ENCODE measurements around the gene DRICH1. TPM values are rescaled to one million over a fixed set of nuclear protein-coding genes. Genes with fewer than 3 reads are reported as not detected.

The DRICH1 gene
- total and polyA plus RNA-seq, 2 of the 13 experiments (the other 11 are each of a cell fraction or from before 2014, with no cell fraction given): 0.22 to 0.66 TPM

DNA sequence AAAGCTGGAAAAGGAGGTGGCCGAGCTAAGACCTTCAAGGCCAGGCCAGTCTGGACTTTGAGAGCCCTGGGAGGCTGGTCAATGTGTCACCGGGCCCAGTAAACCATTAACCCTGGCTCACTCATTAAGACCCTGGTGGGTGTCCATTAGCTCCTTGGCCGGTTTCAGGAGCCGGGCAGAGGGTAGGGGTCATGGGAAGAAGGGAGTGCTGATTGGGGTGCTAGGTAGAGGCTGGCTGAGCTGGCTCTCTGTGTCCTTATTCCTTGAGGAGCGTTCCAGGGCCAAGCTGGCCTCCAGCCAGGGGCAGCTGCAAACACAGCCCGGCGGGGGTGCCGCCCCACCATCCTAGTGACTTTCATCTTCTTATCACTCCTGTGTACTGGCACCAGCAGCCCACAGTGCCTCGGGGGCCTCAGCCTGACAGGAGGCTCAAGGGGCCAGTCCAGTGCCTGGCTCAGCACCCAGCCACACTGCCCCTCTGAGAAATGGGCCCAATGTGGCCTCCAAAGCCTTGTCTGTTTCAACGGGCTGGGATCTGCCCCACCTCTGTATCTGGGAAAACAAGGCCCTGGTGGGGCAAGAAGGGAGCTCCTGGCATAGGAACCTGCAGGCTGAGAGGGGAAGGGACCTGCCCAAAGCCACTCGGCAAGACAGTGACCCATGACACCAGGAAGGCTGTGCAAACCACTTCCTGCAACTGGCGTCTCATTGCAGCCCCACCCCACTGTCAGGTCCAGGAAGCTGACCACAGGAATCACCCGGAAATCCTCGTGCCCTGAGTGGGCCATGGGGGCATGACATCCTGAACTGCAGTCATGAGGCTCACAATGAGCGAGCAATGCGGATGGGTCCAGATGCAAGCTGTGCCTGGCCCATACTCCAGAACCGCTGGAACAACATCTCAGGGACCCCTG, 43.6 kb upstream of the DRICH1 start (continued):
- TF ChIP-seq ARID5B (CRISPR knock-in tag; IDR thresholded peaks at IDR 0.05): peak; percentile 15; the same call in 1 of the 2 replicates
- TF ChIP-seq ETV5 (CRISPR knock-in tag; IDR thresholded peaks at IDR 0.05; ENCODE audit: borderline replicate concordance): 0 out of 2 replicates have a peak, but pooled peaks have one; percentile 9
- TF ChIP-seq NR2F2 (IDR thresholded peaks at IDR 0.05; ENCODE audit: borderline replicate concordance, low read depth): 0 out of 2 replicates have a peak, but pooled peaks have one; percentile 31
- no peak for TF ChIP-seq MXD1 (CRISPR knock-in tag; IDR thresholded peaks at IDR 0.05)
- no peak for TF ChIP-seq LCORL (IDR thresholded peaks at IDR 0.05)
- TF ChIP-seq LCORL (CRISPR knock-in tag; IDR thresholded peaks at IDR 0.05): 0 out of 2 replicates have a peak, but pooled peaks have one; percentile 10
- TF ChIP-seq HNRNPK (IDR thresholded peaks at IDR 0.05; ENCODE audit: low read depth, low read length, poor library complexity, severe bottlenecking): no peak
- peak; percentile 30; the same call in 1 of the 2 replicates for TF ChIP-seq FOXP4 (CRISPR knock-in tag; IDR thresholded peaks at IDR 0.05)
- TF ChIP-seq, protein P1, sequence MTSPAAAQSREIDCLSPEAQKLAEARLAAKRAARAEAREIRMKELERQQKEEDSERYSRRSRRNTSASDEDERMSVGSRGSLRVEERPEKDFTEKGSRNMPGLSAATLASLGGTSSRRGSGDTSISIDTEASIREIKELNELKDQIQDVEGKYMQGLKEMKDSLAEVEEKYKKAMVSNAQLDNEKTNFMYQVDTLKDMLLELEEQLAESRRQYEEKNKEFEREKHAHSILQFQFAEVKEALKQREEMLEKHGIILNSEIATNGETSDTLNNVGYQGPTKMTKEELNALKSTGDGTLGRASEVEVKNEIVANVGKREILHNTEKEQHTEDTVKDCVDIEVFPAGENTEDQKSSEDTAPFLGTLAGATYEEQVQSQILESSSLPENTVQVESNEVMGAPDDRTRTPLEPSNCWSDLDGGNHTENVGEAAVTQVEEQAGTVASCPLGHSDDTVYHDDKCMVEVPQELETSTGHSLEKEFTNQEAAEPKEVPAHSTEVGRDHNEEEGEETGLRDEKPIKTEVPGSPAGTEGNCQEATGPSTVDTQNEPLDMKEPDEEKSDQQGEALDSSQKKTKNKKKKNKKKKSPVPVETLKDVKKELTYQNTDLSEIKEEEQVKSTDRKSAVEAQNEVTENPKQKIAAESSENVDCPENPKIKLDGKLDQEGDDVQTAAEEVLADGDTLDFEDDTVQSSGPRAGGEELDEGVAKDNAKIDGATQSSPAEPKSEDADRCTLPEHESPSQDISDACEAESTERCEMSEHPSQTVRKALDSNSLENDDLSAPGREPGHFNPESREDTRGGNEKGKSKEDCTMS (CRISPR knock-in tag; conservative IDR thresholded peaks at IDR 0.05): no peak
- 0 out of 2 replicates have a peak, but pooled peaks have one; percentile 1 for TF ChIP-seq NFKB2 (CRISPR knock-in tag; IDR thresholded peaks at IDR 0.05; ENCODE audit: borderline replicate concordance)
- no peak for TF ChIP-seq FOXK2 (IDR thresholded peaks at IDR 0.05)
- no peak for TF ChIP-seq SMARCE1 (IDR thresholded peaks at IDR 0.05; ENCODE audit: borderline replicate concordance)
- TF ChIP-seq ATM (IDR thresholded peaks at IDR 0.05; ENCODE audit: borderline replicate concordance): no peak
- TF ChIP-seq, protein P2, sequence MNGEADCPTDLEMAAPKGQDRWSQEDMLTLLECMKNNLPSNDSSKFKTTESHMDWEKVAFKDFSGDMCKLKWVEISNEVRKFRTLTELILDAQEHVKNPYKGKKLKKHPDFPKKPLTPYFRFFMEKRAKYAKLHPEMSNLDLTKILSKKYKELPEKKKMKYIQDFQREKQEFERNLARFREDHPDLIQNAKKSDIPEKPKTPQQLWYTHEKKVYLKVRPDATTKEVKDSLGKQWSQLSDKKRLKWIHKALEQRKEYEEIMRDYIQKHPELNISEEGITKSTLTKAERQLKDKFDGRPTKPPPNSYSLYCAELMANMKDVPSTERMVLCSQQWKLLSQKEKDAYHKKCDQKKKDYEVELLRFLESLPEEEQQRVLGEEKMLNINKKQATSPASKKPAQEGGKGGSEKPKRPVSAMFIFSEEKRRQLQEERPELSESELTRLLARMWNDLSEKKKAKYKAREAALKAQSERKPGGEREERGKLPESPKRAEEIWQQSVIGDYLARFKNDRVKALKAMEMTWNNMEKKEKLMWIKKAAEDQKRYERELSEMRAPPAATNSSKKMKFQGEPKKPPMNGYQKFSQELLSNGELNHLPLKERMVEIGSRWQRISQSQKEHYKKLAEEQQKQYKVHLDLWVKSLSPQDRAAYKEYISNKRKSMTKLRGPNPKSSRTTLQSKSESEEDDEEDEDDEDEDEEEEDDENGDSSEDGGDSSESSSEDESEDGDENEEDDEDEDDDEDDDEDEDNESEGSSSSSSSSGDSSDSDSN (CRISPR knock-in tag; IDR thresholded peaks at IDR 0.05): peak; percentile 18; the same call in 1 of the 2 replicates
- peak; percentile 50; the same call in 1 of the 2 replicates for TF ChIP-seq GATAD2A (CRISPR knock-in tag; IDR thresholded peaks at IDR 0.05)
